HG02981 (cell line): ENCODE results near the gene CACNA2D1.
"Not testable (repeated sequence)": the region's sequence is repeated elsewhere in the genome, so short reads cannot be mapped to it uniquely, and the experiment has no call there.

ENCODE experiments used
- ATAC-seq: cut with Tn5 transposase; IDR thresholded peaks from one replicate; pipeline ENCODE4 v1.9.1; 2021; ENCODE audit warnings: mild to moderate bottlenecking, moderate library complexity; ENCODE audit not compliant: unreplicated experiment

Gene CACNA2D1

DNA sequence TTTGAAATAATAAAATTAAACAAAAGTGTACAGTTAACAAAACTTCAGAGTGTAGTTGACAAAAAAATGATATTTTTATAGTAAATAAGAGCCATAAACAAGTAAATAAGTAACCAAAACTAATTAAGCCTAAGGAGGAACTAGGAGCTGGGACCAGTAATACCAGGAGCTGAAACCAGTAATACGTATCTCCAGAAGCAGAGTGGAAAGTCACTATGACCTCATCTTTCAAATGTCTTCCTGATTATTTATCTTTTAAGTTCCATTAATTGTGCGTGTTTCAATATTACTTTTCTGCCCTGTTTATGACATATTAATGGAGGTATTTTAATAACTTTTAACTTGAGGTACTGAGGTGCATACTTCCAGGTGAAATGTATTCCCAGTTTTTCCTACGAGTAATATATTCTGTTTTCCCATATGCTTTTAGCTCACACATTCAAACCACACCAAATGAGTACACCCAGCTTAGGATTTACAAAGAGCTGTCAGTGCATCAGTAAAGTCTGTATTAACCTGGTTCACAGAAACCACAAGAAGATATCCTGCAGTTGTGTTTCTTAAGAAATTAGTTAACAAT, 390.0 kb downstream of the CACNA2D1 start:
- no peak for ATAC-seq

DNA sequence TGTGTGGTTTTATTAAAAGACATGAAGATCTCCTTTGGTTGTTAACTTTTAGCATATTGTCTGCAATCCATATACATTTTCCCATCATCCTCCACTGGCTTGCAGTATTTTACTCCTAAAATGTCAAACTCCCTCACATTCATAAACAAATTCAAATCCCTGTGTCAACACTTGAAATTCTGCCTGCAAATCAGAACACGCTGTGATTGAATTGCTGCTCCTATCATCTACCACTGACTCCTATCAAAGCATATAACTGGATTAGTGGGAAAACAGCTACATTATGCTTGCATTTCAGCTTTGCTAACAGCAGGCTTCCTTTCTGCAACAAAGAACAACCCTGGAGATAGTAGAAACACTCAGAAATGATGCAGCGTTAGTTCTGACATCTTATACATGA, 392.0 kb downstream of the CACNA2D1 start:
- ATAC-seq, result no peak

DNA sequence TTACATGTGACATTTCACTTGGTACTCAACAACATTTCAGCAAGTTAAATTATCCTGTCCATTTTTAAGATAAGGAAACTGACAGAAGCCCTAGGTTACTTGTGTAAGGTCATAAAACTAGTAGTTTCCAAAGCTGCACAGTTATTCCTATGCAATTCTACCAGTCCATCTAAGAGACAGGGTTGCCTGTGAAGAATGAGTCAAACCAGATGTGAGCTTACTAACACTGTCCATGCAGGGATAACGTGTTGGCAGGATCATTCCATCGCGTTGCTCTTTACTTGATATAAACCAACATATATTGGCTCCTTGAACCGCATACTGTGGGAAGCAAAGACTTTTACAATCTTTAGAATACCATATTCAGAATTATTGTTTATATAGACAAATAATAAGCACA, 392.8 kb downstream of the CACNA2D1 start:
- ATAC-seq, result no peak

- no peak for ATAC-seq
These were observed 393.6 kb downstream of the CACNA2D1 start for GRCh38 chr7:82049891-82050533.

- ATAC-seq, result no peak
These were observed 394.1 kb downstream of the CACNA2D1 start for GRCh38 chr7:82049442-82049841.

DNA sequence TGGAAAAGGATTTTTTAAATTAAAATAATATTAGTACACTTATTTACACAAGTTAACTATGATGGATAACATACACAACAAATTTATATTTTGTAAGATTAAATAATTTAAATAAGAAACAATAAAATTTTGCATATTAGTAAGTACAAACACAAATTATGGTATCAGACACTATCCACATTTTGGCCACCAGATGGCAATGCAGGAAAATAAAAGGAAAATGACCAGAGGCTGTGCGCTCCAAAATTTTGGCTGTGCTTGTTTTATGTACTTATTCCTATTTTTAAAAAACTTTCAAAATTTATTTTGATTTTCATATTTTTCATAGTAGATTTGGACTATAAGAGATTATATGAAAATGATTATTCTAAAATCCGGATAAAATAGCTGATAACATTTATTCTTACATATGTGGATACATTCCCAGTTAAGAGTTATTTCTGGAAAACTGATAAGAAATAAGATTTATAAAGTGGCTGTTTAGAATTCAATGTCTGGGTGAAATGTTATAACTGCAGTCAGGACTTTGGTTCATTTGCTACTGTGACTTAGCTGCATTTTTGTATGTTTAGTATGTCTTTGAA, 399.0 kb downstream of the CACNA2D1 start:
- ATAC-seq, result peak; percentile 71

DNA sequence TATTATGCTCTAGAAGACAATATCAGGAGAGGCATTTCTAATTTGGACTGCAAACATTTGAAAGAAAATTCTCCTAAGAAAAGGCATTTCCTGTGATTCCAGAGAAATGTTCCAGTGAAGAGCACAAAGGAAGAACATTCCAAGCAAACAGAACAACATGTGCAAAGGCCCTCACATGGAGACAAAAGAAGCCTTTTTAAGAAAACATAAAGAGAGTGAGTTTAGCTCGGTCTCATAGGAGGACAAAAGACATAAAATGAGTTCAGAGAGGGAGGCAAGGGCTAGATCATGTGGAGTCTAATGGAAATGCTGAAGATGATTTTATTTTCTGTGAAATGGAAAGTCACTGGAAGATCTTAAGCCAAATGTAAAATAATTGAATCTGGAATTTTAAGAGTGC, 404.0 kb downstream of the CACNA2D1 start:
- no peak for ATAC-seq

GRCh38 chr7:82036146-82036886, 407.3 kb downstream of the CACNA2D1 start:
- ATAC-seq, result no peak

- no peak for ATAC-seq
These were observed 408.1 kb downstream of the CACNA2D1 start for GRCh38 chr7:82035456-82035855.

DNA sequence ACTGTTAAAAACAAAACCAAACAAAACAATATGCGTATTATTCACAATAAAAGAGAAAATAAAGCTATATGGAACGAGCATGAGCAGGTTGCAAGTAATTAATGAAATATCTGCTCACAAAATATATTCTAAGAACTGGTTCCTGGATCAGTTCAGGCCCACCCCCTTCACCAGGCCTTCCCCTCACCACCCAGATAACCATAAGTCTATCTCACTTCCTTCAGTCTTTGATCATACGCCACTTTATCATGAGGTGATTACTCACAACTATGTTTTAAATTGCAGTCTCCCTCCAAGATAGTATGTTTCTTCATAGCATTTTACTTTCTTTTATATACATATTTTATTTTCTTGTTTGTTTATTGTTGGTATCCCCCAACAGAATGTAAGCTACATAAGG, 410.7 kb downstream of the CACNA2D1 start:
- ATAC-seq, result no peak

DNA sequence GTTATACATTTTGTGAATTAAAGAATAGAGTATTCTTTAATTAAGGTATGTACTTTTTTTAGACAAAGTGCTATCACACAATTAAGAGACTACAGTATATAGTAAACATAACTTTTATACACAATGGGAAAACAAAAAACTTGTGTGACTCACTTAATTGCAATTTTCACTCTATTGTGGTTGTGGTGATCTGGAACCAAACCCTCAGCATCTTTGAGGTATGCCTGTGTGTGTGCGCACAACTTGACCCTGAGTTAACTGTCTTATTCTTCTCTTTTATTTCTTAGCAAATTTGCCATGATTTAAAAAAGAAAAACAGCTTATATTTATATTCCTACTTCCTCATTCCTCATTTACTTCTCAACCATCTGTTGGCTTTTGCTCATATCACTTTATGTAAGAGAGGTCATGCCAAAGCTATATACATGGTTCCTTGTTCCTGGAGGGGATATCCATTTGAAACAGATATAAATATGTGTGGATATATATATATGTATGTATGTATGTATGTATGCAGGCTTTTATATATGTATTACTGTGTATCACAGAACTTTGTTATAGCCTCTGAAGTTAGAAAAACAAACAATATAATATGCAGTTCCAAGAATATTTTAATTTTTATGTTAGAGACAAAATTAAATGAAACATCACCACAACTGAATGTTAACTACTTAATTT, 414.2 kb downstream of the CACNA2D1 start:
- ATAC-seq, result no peak

DNA sequence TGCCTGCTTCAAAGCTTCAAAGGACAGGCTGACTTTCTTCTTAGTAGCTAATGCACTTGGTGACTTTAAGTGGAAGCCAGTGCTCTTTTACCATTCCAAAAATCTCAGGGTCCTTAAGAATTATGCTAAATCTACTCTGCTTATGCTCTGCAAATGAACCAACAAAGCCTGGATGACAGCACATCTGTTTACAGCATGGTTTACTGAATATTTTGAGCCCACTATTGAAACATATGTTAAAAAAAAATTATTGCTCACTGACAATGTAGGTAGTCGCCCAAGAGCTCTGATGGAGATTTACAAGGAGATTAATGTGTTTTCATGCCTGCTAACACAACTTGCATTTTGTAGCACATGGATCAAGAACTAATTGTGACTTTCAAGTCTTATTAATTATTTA, 415.5 kb downstream of the CACNA2D1 start:
- no peak for ATAC-seq

DNA sequence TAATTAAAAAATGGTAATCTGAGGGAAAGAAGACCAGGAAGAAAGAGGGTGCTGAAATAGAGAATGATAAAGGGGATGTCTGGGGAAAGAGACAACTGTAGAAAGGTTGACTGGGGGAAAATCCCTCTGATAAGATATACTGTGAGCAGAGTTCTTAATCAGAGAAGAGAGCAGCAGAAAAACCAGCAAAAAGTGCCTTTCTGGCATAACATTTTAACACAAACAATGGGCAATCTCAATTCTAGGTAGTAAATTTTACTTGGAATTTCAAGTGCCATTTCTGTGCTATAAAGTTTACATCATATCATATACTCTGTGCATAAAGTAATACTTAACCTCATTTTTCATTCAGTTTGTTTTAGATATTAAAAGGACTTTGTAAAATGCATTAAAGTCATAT, 421.9 kb downstream of the CACNA2D1 start:
- no peak for ATAC-seq

- ATAC-seq, result no peak
These were observed 422.5 kb downstream of the CACNA2D1 start for GRCh38 chr7:82021036-82021435.

DNA sequence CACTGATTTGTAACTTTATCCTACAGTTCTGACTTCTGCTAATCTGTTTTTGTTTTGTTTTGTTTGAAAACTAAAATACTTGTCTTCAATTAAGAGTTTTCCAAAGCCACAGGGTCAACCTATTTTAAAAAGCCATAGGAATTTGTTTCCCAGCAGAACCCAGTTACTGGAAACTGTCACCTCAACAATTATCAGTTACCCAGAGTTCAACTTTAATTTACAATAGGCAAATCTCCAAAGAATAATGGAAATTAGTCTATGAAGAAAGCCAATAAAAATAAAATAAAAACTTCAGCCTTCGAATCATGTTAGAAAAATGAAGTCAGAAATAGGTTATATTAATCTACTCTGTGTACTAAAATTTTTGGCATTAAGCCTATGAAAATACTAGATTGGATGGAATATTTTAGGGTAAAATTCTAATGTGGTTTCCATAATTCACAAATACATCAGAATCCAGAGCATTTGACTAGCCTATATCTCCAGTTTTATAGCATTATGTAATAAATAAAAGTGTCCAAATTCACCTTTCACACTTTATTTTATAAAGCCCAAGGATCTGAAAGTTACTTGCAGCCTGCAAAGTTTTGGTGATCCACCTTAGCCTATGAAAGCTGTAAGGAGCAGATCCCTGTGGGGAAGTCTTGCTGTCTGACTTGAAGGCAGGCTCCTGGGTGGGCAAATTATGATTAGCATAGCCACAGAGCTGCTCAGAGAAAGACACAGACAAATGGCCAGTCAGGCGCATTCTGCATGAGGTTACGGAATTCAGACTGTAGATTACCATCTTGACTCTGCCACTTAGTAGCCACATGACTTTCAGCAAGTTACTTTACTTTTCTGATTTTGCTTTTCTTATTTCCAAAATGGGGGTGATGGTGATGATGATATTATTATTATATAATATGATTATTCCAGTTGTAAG, 423.8 kb downstream of the CACNA2D1 start:
- ATAC-seq, result no peak

DNA sequence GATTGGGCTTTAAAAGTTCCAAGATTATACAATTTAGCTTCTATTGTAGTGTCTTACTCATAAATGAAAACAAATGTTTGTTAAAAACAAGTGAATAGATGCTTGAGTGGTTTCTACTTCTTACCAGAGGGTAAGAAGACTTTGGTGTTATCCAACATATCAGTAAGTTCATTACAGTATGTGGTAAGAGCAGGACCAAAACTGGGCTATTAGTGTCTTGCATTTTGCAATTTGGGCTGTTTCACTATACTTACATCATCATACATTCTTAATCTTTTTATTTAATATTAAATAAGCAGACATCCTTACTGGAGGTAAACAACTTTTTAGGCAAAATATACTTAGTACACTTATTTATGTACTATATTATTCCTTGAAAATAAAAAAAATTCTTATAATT, 425.4 kb downstream of the CACNA2D1 start:
- no peak for ATAC-seq

DNA sequence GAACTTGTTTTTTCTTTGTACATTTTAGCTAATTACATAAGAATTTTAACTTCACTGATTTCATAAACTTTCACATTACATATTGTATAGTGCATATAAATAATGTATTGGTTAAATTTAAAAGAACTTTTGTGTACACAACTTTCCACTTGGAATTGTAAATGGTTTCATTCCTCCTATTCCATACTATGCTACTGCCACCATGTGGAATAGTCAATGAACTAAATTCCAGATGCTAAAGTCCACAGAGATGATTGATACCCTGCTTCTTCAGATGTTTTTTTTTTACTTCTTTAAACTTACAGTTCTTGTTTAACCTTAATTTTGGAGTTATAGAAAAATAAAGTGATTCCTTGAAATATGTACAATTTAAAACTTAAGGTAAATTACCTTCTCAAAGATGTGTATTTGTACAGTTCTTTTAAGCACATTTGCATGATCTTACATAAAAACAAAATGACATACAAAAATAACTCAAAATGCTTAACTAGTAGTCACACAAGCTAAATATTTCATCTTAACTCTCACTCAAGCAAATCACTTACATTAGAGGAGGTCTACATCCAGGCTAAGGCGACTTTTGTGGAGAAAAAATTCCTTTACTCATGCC, 426.1 kb downstream of the CACNA2D1 start:
- no peak for ATAC-seq

DNA sequence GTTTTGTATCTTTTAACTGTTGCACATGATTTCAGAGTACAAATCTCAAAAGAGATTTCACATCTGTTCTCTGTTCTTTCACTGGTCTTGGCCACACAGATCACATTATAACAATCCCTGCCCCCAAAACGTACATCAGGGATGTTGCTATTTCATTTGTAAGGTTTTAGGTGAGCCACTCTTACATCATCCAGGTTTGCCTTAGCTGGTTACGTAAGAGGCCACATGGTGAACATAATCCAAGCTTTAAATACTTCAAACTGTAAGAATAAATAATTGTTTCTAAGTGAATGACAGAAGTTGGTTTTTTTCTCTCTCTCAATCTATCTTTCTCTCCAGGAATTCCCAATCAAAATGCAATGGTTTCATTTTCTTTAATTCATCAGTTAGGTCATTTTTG, 427.8 kb downstream of the CACNA2D1 start:
- no peak for ATAC-seq

DNA sequence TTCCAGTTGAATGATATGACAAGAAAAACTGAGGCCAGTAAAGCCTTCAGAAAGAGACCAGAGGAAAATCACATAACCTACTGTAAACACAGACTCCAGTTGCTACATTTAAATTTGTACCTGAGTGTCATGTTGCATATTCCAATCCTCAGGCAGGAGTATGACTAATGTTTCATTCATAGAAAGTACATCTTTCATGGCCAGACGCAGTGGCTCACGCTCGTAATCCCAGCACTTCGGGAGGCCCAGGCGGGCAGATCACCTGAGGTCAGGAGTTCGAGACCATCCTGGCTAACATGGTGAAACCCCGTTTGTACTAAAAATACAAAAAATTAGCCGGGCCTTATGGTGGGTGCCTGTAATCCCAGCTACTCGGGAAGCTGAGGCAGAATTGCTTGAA, 429.0 kb downstream of the CACNA2D1 start:
- not testable (repeated sequence) for ATAC-seq

DNA sequence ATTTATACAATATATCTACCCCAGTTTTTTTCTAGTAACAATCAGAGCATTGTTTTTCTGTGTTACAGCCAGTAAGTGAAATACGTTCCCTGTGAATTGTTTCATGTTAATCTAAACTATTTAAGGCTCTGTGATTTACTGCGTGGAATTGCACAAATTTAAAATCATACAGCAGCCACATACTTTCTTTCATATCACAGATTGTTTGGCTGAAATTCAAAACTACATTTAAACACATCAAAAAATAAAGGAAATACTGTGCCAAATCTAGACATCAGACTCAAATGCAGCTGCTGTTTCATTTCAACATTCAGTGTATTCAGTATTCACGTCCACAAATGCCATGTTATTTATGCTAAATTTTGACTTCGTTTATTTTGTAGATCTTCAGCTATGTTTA, 431.1 kb downstream of the CACNA2D1 start:
- ATAC-seq, result no peak
